OCI-LY7 (cell line): ENCODE results near the gene MON2. TPM values are rescaled to one million over a fixed set of nuclear protein-coding genes. Genes with fewer than 3 reads are reported as not detected.

Source experiments
- BruUV-seq: library from RNA; stranded (reverse); fragments of 400-500 nt; replicated peaks from 2 replicates; lab custom pipeline; 2021; lab: Mats Ljungman, UMichigan
- CTCF ChIA-PET: fragments of 300-600 bp; sonication (Branson Sonifier 250); formaldehyde crosslinking; loops from one replicate; lab custom pipeline; 2022; ENCODE audit warnings: antibody characterized with exemption; ENCODE audit not compliant: unreplicated experiment; lab: Charles Lee
- POLR2A ChIA-PET: fragments of 300-600 bp; sonication (Branson Sonifier 250); formaldehyde crosslinking; loops from one replicate; lab custom pipeline; 2022; ENCODE audit warnings: antibody characterized with exemption; lab: Charles Lee
- DNase-seq: peaks from one replicate; pipeline ENCODE4 v3.0.0-alpha.2; 2015; ENCODE audit warnings: low spot score
- H2AFZ ChIP-seq: fragments of 200-600 bp; sonication (generic), shearing (Covaris generic); 2 replicates; pipeline ENCODE4 v1.6.1; 2014; ENCODE audit warnings: mild to moderate bottlenecking, antibody characterized with exemption, low read length, moderate library complexity
- H3K27ac ChIP-seq: fragments of 200-600 bp; sonication (generic); 2 replicates; pipeline ENCODE4 v1.5.1; 2014; ENCODE audit warnings: mixed run types, low read depth, mild to moderate bottlenecking, moderate library complexity, low read length, inconsistent platforms; ENCODE audit not compliant: poor library complexity, severe bottlenecking
- H3K36me3 ChIP-seq: fragments of 200-600 bp; sonication (generic); 2 replicates; pipeline ENCODE4 v1.6.1; 2014; ENCODE audit warnings: mild to moderate bottlenecking, antibody characterized with exemption, low read length, moderate library complexity, mixed read lengths; ENCODE audit not compliant: insufficient read depth
- H3K4me1 ChIP-seq: fragments of 200-600 bp; sonication (generic); 2 replicates; pipeline ENCODE4 v1.5.1; 2014; ENCODE audit warnings: mild to moderate bottlenecking, low read length; ENCODE audit not compliant: insufficient read depth, poor library complexity, severe bottlenecking
- H3K4me2 ChIP-seq: fragments of 200-600 bp; sonication (generic); 2 replicates; pipeline ENCODE4 v1.6.1; 2014; ENCODE audit warnings: mild to moderate bottlenecking, low read length
- H3K4me3 ChIP-seq: fragments of 200-600 bp; sonication (generic); 2 replicates; pipeline ENCODE4 v1.5.1; 2014; ENCODE audit warnings: mild to moderate bottlenecking, low read depth, low read length; ENCODE audit not compliant: poor library complexity, severe bottlenecking
- H3K79me2 ChIP-seq: fragments of 200-600 bp; sonication (generic); 2 replicates; pipeline ENCODE4 v1.6.1; 2016; ENCODE audit warnings: low read depth, mild to moderate bottlenecking, low read length, moderate library complexity, mixed read lengths; ENCODE audit not compliant: insufficient read depth
- H3K9me2 ChIP-seq: fragments of 200-600 bp; sonication (generic); 2 replicates; pipeline ENCODE4 v1.6.1; 2016; ENCODE audit warnings: mild to moderate bottlenecking, low read length, mixed read lengths; ENCODE audit not compliant: insufficient read depth
- H3K9me3 ChIP-seq: fragments of 200-600 bp; sonication (generic); 2 replicates; pipeline ENCODE4 v1.6.1; 2014; ENCODE audit warnings: mild to moderate bottlenecking, mixed run types, low read length, mixed read lengths
- H4K20me1 ChIP-seq: fragments of 200-600 bp; sonication (generic); 2 replicates; pipeline ENCODE4 v1.6.1; 2014; ENCODE audit warnings: mild to moderate bottlenecking, antibody characterized with exemption, low read length, moderate library complexity, mixed read lengths; ENCODE audit not compliant: insufficient read depth
- CTCF ChIP-seq: fragments of 200-600 bp; sonication (generic); conservative IDR thresholded peaks from 2 replicates; pipeline ENCODE4 v1.5.1; 2014; ENCODE audit warnings: mild to moderate bottlenecking, antibody characterized with exemption, low read length, moderate library complexity, mixed read lengths
- EZH2phosphoT487 ChIP-seq: fragments of 200-600 bp; sonication (generic); IDR thresholded peaks from 2 replicates; pipeline ENCODE4 v1.6.1; 2018; ENCODE audit warnings: low read depth, borderline replicate concordance, mild to moderate bottlenecking, mixed run types, antibody characterized with exemption, low read length, moderate library complexity, mixed read lengths
- intact Hi-C: fragments of 100-400 bp; cut with micrococcal nuclease; formaldehyde crosslinking; loops from one replicate; pipeline ENCODE4 v1.10.0; 2022; ENCODE audit not compliant: unreplicated experiment
- total RNA-seq, 2 experiments: library from RNA; depleted of rRNA in 1 of 2; stranded (reverse); fragments of >200 nt in 1 of 2; shearing (Covaris generic) in 1 of 2; gene quantifications; 2 replicates each; pipeline ENCODE4 v1.2.3, GENCODE V29; 2014 to 2022

Gene MON2
- total RNA-seq, 2 experiments from 2014 or later = 31.6 to 54.7 TPM

GRCh38 chr12:62466018-62466593 is 520 bp upstream of the MON2 start:
- Histone ChIP-seq H3K9me3 (peaks cover 7% of the 10 kb centered on the region), H3K79me2 (peaks cover 43% of the 10 kb centered on the region), H3K36me3 (peaks cover 10% of the 10 kb centered on the region), H3K4me1 (peaks cover 19% of the 10 kb centered on the region), H4K20me1 (peaks cover 16% of the 10 kb centered on the region; the same call in 1 of the 2 replicates), H3K4me2 (peak overlapping the region; percentile 99), H2AFZ (peak overlapping the region; percentile 100), H3K4me3 (peak overlapping the region; percentile 99), H3K27ac (peak overlapping the region; percentile 71), H3K9me2 (no peaks in the 10 kb centered on the region)
- TF ChIP-seq CTCF = no peak
- TF ChIP-seq EZH2phosphoT487 = no peak
- TSS peak; percentile 95 for BruUV-seq
- intact Hi-C loops = loop anchor here (10.0 kb wide), 3 partner anchors 139 to 941 kb away; partner anchors contain the start of gene USP15
- DNase-seq = peak; percentile 66
- CTCF ChIA-PET = no interaction called here
- POLR2A ChIA-PET = interaction anchor here (0.7 to 1.5 kb wide), 7 partner anchors 9 to 207 kb away, joined by 3 to 10 read pairs (median 4); no protein-coding TSS in a partner anchor

- H3K4me1 ChIP-seq = peaks cover 19% of the 10 kb centered on the region
- H3K36me3 ChIP-seq = peaks cover 28% of the 10 kb centered on the region
- H4K20me1 ChIP-seq = peaks cover 16% of the 10 kb centered on the region; the same call in 1 of the 2 replicates
- H3K9me3 ChIP-seq = peaks cover 7% of the 10 kb centered on the region
- POLR2A ChIA-PET = interaction anchor here (0.7 to 1.8 kb wide), 2 partner anchors 10 to 61 kb away, joined by 4 to 10 read pairs; no protein-coding TSS in a partner anchor
- no peak overlapping the region for H3K27ac ChIP-seq
- H3K4me3 ChIP-seq = peak overlapping the region; percentile 99
- peak overlapping the region; percentile 99 for H3K4me2 ChIP-seq
- H2AFZ ChIP-seq = no peak overlapping the region
- DNase-seq = no peak
- peaks cover 54% of the 10 kb centered on the region for H3K79me2 ChIP-seq
- no peak for TF ChIP-seq CTCF
- no peak for TF ChIP-seq EZH2phosphoT487
- H3K9me2 ChIP-seq = no peaks in the 10 kb centered on the region
- BruUV-seq = no TSS peak
- intact Hi-C loops = loop anchor here (10.0 kb wide), 3 partner anchors 136 to 944 kb away; partner anchors contain the start of gene USP15
- CTCF ChIA-PET = interaction anchor here (1.0 kb wide), 1 partner anchor 9 kb away, joined by 3 read pairs; no protein-coding TSS in a partner anchor
Measured at GRCh38 chr12:62468397-62468796, 1.8 kb downstream of the MON2 start.

GRCh38 chr12:62468935-62469334 is 2.3 kb downstream of the MON2 start:
- Histone ChIP-seq H3K27ac (no peak overlapping the region), H3K4me2 (peak overlapping the region; percentile 99), H3K79me2 (peaks cover 54% of the 10 kb centered on the region), H2AFZ (no peak overlapping the region), H3K9me3 (peaks cover 2% of the 10 kb centered on the region), H3K4me1 (peaks cover 19% of the 10 kb centered on the region), H4K20me1 (peaks cover 16% of the 10 kb centered on the region; the same call in 1 of the 2 replicates), H3K4me3 (peak overlapping the region; percentile 99), H3K9me2 (no peaks in the 10 kb centered on the region), H3K36me3 (peaks cover 28% of the 10 kb centered on the region)
- ChIA-PET POLR2A (interaction anchor here (0.6 to 0.7 kb wide), 3 partner anchors 11 to 77 kb away, joined by 3 to 4 read pairs (median 4); no protein-coding TSS in a partner anchor), CTCF (no interaction called here)
- no peak for TF ChIP-seq EZH2phosphoT487
- no peak for TF ChIP-seq CTCF
- no peak for DNase-seq
- no TSS peak for BruUV-seq
- intact Hi-C loops = loop anchor here (10.0 kb wide), 3 partner anchors 136 to 944 kb away; partner anchors contain the start of gene USP15
